HG02588 (cell line): Measurements from ENCODE around the gene NRXN3.
A peak's percentile ranks its signal among the peaks of the same experiment; 100 is the strongest.
"Not testable (repeated sequence)": the region's sequence is repeated elsewhere in the genome, so short reads cannot be mapped to it uniquely, and the experiment has no call there.

Experiments used
- ATAC-seq: cut with Tn5 transposase; IDR thresholded peaks from one replicate; pipeline ENCODE4 v1.9.1; 2021; ENCODE audit warnings: mild to moderate bottlenecking, moderate library complexity; ENCODE audit not compliant: unreplicated experiment

Gene NRXN3

GRCh38 chr14:78399316-78399889, 229.2 kb downstream of the NRXN3 start:
- no peak for ATAC-seq

GRCh38 chr14:78401866-78402265, 231.7 kb downstream of the NRXN3 start:
- no peak for ATAC-seq

DNA sequence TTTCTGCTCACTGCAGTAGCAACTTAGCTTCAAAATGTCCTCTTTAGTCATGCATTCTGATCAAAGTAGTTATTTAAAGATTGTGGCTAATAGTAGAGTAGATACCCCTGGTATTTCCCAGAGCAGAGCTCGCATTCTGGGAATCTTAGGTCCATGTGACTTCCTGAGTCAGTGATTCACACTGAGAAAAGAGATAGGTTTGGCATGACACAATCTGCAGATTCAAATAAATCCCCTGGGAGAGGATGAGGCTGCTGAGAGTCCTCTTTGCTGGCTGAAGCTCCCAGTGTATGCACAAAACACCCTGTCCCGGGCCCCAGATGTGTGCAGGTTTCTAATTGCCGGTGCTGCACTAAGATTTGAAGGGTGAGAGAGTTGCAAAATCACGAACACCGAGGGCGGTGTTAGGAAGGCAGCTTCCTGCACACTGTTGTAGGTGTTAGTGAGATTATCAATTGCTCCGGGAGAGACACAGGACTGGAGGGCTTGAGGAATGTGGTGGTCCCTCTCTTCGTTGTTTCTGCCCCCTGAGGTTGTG, 233.2 kb downstream of the NRXN3 start:
- ATAC-seq: peak; percentile 74

- no peak for ATAC-seq
These were observed 235.1 kb downstream of the NRXN3 start for GRCh38 chr14:78405079-78405856.

- ATAC-seq: no peak
These were observed 242.3 kb downstream of the NRXN3 start for GRCh38 chr14:78412475-78412874.

- no peak for ATAC-seq
These were observed 244.0 kb downstream of the NRXN3 start for GRCh38 chr14:78414172-78414571.

GRCh38 chr14:78417532-78417931, 247.4 kb downstream of the NRXN3 start:
- no peak for ATAC-seq

DNA sequence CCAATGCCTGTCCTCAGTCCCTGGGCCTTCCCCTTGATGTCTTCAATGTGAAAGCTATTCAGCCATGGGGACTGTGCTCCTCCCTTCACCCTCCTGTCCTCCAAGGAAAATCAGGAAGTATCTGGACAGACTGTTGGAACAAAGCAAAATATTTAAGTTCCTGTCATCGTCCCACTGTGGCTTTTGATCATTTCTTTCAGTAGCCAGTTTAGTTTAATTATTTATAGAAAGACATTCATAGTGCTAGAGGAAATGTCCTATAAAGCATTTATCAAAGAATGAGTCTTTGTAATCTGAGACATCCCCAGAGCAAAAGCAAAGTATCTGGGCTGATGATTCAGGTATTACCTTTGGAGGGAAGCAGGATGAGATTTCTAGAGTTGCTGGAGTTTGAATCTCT, 254.1 kb downstream of the NRXN3 start:
- no peak for ATAC-seq

DNA sequence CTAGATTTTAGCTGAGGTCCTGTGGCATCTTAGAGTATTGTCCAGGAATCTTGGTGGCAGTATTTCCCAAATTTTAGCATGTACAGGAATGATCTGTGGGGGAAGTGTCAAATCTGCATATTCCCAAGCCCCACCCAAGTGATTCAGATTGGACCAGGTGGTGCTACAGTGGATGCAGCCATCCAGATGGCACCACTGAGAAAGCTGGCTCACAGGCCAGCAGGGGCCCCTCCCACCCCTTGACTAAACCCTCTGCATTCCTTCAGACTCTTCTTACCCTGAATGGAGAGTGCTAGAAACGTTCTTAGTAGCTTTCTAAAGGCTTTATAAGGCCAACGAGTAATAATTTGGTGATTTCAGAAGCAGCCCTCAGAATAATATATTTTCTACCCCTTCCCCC, 255.2 kb downstream of the NRXN3 start:
- ATAC-seq: no peak

DNA sequence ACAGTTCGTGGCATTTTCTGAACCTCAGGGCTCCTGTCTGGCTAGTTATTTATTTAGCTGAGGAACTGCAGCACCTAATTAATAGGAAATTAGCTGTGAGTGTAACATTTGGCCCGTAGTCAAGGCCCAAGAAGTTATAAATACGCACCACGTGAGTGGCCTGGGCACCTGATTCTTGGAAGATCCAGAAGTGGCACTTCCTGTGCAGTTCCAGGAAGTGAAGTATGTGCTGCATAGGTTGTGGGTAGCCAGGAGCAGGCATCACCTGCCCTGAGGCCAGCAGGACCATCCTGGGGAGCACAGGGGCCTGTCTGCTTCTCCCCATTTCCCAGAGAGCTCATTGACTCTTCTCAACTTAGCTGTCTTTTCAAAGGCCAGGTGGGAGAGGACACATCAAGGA, 255.6 kb downstream of the NRXN3 start:
- no peak for ATAC-seq

GRCh38 chr14:78432046-78432445, 261.9 kb downstream of the NRXN3 start:
- no peak for ATAC-seq

- ATAC-seq: not testable (repeated sequence)
These were observed 267.3 kb downstream of the NRXN3 start for GRCh38 chr14:78437448-78437847.

DNA sequence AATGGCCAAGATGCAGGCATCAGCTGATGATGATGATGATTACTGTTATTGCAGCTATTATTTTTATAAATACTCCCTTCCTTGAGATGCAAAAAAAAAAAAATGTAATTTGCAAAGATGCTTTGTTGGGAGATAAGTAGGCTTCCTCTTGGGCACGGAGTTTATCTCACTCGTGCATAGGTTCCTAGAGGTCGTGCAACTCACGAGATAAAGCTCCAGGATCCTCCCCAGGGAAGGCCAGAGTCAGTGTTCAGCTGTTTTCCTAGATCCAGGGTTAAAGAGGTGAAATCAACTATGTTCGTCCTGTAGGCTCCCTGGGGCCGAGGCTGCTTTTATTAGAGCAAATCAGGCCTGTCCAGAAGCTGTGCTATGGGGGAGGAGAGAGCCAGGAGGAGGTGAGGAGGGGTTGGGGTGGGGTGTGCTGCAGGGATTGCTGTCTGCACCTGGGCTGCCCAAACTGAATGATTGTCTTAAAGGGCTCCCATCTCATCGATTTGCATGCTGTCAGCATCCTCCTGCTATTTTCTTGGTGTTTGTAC, 270.3 kb downstream of the NRXN3 start:
- ATAC-seq: no peak

DNA sequence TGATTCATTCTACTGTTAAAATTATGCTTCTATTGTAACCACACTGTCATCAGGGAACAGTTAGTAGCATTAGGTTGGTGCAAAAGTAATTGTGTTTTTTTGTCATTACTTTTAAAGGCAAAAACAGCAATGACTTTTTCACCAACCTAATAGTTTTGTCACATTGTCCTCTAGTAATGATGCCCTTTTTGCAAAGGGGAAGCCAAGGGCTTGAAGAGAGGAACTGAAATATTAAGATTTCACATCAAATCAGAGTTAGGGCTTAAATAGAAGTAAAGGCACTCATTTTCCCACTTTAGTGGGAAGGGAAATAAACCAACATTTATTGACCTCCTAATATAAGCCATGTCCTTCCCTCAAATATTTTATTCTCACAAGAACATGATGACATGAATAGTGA, 273.7 kb downstream of the NRXN3 start:
- ATAC-seq: no peak

GRCh38 chr14:78445275-78445674, 275.1 kb downstream of the NRXN3 start:
- no peak for ATAC-seq

DNA sequence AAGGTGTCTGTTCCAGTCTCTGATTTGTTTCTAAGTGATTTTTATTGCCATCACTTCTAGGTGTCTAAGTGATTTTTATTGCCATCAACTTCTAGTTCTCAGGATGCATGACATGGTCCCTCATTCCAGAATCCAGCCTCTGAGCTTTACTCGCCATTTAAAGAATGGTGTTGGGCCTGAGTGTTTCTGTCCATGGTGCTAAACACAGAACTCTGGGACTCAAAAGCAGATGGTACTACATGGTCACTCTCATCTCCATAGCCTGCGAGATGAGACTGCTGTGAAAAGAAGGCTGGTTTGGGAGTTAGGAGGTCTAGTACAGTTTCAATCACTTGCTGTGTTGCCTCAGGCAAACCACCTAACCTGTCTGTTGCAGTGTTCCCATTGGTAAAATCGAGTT, 276.6 kb downstream of the NRXN3 start:
- ATAC-seq: no peak

DNA sequence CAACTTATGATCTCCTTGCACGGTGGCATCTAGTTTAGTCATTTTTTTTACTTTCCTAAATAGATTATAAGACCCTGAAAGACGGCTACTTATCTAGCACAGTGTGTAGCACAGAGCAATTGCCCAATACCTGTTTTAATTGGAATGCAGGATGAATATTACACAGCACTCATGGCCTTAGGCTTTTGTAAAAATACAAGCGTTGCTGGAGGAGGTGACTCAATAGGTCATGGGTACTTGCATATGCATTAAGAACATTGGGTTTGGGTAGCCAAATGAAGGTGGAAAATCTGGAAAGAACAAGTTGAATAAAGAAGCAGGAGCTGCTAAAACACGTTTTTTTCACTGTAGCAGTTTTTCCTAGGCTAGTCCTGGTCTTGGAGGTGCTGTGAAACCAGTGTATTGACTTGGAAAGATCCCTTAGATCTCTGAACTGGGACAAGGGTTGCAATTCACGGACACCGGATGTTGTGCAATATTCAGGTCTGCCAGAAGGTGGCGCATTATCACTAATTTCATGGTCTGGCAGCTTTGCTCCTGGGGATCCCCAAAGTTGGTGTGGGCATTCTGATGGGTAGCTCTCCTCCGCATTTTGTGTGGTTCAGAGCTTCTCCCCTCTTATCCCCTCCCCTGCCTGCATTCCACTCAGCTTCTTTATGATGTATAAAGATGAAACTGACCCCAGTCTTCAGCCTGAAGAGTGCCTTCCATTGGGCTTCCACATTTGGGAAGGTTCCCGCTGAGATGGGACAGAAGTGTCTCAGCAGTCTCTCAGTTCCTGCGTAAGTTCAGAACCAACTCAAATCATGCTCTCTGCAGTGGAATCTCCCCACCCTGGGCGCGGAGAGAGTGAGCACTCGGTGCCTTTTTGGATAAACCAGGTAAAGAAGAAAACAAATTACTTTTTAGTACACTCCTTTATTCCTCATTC, 278.3 kb downstream of the NRXN3 start:
- peak; percentile 83 for ATAC-seq

DNA sequence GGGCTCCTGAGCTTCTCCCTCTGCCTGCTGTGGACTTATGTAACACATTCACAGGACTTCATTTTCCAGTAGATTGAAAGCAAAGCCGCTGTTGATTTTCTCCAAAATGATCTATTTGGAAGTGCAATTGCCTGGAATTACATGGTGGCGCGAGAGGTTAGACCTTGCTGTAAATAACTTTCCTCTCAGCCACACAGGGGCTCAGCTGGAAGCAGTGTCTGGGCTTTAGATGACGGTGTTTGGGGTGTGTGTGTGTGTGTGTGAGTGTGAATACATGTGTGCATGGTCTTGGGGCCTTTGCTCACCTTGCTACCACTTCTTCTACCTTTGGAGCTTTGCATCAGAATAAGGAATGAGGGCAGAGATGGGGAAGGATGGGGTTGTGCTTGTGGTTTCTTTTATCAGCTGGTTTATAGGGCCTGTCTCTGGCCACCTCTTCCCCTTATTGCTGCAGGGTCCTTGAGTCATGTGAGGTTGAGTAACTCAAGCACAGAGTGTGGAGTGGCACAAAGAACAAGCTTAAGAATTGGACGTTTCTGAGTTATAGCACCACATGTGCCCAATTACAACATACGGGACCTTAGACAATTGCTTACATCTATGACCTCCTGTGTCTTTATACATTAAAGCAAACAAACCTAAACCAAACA, 280.6 kb downstream of the NRXN3 start:
- no peak for ATAC-seq

DNA sequence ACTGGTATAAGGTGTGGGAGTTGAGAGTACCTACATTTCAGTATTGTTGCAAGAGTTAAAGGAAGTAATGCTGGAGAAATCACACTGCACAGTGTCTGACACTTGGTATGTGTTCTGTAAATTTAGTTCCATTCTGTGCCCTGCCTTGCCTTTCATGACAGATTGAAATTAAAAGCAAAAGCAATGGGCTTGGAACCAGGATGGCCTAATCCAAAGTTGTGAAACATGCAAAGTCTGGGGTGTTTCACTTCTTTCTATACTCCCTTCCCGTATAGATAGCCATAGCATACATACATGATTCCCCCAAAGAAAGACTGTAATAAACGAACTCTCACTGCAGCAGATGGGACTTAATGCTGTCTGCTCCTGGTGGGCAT, 281.1 kb downstream of the NRXN3 start:
- ATAC-seq: no peak

DNA sequence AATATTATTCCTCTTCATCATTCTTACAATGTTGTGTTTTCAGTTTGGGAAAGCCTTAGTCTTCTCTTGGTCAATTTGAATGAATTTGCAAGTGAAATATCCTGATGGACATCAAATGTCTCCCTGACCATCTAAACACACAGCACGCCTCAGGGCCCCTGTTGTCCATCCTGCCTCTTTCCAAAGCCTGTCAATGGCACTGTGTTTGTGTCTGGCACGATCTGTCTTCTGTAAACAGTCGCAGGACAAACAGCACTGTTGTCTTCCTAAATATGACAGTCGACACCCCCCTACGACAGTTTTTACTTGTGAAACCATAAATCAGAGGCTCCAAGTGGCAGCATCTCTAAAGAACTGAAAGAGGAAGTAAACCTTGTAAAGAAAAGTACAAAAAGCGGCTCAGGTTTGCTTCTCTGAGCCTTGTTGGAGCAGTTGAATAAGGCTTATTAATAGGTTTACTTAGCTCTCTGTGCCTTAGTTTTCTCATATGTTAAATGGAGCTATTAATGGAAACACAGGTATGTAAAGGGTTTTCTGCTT, 285.8 kb downstream of the NRXN3 start:
- ATAC-seq: peak; percentile 61
